Right renal pelvis (tissue), 4 donors: Measurements from ENCODE around the gene L3MBTL2. TPM values are rescaled to one million over a fixed set of nuclear protein-coding genes. Genes with fewer than 3 reads are reported as not detected.
A peak's percentile ranks its signal among the peaks of the same experiment; 100 is the strongest.

Source experiments
- DNase-seq, 4 donors: peaks; one replicate each; pipeline ENCODE4 v3.0.0-alpha.2; 2013; ENCODE audit warnings: low read depth in 4 of 4, low spot score in 3 of 4, missing footprints in 1 of 4
- polyA plus RNA-seq, 4 donors: library from polyadenylated mRNA; unstranded; fragments of 120-200 nt; gene quantifications; one replicate each; pipeline ENCODE4 v1.2.1, GENCODE V29; 2013; ENCODE audit not compliant: insufficient read length in 4 of 4

Gene L3MBTL2
- polyA plus RNA-seq, 4 donors = 23.8 to 26.3 (median 26.0) TPM

GRCh38 chr22:41206719-41207118, 1.6 kb downstream of the L3MBTL2 start:
- no peak for DNase-seq

- no peak for DNase-seq
These were observed 10.3 kb downstream of the L3MBTL2 start for GRCh38 chr22:41215409-41215808.

- no peak for DNase-seq
These were observed 10.8 kb downstream of the L3MBTL2 start for GRCh38 chr22:41215926-41216325.

GRCh38 chr22:41216984-41217383, 11.9 kb downstream of the L3MBTL2 start:
- no peak for DNase-seq

GRCh38 chr22:41217553-41218157, 12.5 kb downstream of the L3MBTL2 start:
- DNase-seq = no peak

GRCh38 chr22:41222846-41223507, 17.9 kb downstream of the L3MBTL2 start:
- DNase-seq = no peak

GRCh38 chr22:41223535-41223934, 18.4 kb downstream of the L3MBTL2 start:
- DNase-seq = no peak

GRCh38 chr22:41226723-41227655, 21.9 kb downstream of the L3MBTL2 start:
- no peak for DNase-seq

GRCh38 chr22:41229215-41229614, 24.1 kb downstream of the L3MBTL2 start:
- no peak for DNase-seq

GRCh38 chr22:41229730-41230400, 24.8 kb downstream of the L3MBTL2 start:
- no peak for DNase-seq

GRCh38 chr22:41230401-41230785, 25.3 kb downstream of the L3MBTL2 start:
- DNase-seq = no peak

- DNase-seq = no peak
These were observed 26.3 kb downstream of the L3MBTL2 start for GRCh38 chr22:41231369-41231768.

GRCh38 chr22:41234815-41235695, 29.9 kb downstream of the L3MBTL2 start:
- no peak for DNase-seq

GRCh38 chr22:41237036-41237706, 32.1 kb downstream of the L3MBTL2 start:
- DNase-seq = no peak

- DNase-seq = peak; percentile 36 to 48 (median 44)
These were observed 32.8 kb downstream of the L3MBTL2 start for GRCh38 chr22:41237707-41238569.

- DNase-seq = no peak
These were observed 33.7 kb downstream of the L3MBTL2 start for GRCh38 chr22:41238570-41239442.

- no peak for DNase-seq
These were observed 34.5 kb downstream of the L3MBTL2 start for GRCh38 chr22:41239443-41240128.
